Islet precursor cell (in vitro differentiated cells): ENCODE data around the gene CRAT.

Source experiments
- DNase-seq: peaks from one replicate; pipeline ENCODE4 v3.0.0-alpha.2; 2018

The CRAT gene

GRCh38 chr9:129058965-129059795 is 51.4 kb downstream of the CRAT start:
- no peak for DNase-seq

GRCh38 chr9:129054163-129054851 is 56.3 kb downstream of the CRAT start:
- DNase-seq = no peak

- DNase-seq = no peak
Observed at GRCh38 chr9:129053020-129053419, 57.6 kb downstream of the CRAT start.

DNA sequence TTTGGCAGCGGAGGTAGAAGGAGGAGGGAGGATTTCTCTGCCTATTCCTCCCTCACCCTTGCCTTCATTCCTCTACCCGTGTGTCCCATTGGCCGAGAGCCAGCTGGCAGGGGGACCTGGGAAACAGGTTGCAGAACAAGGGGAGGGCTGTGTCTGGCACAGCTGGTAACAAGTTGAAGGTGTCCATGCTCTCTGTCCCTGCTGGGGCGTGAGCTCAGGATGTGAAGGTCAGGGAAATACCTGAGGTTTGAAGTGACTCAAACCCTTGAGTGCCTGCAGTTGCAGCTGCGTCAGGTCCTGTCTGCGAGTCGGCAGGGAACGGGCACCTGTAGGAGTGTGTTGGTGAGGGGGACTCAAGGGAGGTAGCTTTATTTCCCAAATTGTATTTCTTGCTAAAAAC is 58.0 kb downstream of the CRAT start:
- DNase-seq = no peak
